HG03103 (cell line): ENCODE data around the gene DPCD.
"Not testable (repeated sequence)": the region's sequence is repeated elsewhere in the genome, so short reads cannot be mapped to it uniquely, and the experiment has no call there.

Experiments
- ATAC-seq: cut with Tn5 transposase; IDR thresholded peaks from one replicate; pipeline ENCODE4 v1.9.1; 2021; ENCODE audit warnings: low read depth; ENCODE audit not compliant: unreplicated experiment

DPCD gene

DNA sequence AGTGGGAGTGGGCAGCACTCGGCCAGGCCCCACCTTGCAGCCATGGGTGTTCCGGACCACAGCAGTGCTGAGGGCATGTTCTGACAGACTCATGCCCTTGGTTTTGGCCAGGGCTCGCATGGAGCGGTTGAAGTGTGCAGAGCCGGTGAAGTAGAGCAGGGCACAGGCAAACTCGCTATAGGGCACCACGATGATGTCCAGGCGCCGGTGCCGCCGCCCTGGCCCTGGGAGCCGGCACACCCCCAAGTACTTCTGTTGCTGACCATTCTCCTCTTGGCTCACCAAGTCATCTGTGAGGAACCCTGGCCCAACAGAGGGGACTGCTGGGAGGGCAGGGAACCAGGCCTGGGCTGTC, 8.6 kb upstream of the DPCD start:
- ATAC-seq, result no peak

DNA sequence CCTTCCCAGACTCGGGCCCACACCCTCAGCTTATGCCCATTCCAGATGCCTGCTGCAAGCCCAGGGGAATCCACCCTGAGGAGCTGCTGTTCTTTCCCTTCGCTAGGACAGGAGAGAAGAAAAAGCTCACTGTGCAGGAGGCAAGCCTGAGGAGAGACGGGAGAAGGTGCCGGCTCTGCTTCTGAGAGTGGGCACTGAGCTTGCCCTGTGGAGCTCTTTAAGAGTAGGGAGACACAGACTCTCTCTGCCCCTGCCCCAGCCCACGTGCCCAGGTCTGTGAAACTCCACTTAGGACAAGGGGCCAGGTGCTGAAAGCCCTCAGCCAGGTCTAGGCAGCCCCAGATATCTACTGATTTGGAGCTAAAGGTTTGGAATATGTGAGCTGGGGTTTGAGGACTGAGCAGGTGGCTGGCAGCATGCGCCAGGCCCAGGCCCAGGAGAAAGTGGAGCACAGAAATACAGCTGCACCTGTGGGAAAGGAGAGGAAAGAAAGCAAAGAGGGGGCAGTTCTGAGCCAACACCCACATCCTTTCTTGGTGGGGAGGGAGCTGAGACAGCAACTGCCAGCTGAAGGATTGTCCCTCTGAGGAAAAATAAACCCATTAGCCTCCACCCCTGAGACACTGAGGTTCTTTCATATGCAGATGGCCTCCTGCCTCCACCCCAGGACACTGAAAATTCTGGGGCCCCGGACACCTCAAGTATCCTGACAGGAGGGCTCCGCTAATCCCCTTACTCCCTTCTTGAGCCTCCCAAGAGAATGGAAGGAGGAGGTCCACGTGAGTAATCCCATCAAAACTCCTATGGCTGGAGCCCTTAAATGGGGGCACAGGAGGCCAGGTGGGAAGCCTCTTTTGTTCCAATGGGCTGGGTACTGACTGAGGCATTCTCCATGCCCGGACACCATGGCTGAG, 7.4 kb upstream of the DPCD start:
- no peak for ATAC-seq

DNA sequence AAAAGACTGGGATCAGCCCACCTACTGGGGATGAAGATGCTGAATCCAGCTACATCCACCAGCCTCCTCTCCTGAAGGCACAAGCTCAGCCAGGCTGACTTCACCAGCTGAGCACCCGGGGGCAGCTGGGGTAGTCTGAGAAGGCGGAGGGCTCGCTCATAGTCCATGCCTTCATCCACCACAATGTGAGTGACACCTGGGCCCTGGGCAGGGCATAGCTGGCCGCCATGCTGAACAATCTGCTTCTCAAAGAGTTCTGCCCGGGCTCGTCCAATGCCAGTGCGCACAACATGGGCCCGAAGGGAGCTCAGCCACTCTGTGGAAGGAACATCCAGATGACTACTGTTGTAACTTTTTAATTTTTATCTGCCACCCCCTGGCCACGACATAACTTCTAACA, 2.3 kb upstream of the DPCD start:
- ATAC-seq, result no peak

DNA sequence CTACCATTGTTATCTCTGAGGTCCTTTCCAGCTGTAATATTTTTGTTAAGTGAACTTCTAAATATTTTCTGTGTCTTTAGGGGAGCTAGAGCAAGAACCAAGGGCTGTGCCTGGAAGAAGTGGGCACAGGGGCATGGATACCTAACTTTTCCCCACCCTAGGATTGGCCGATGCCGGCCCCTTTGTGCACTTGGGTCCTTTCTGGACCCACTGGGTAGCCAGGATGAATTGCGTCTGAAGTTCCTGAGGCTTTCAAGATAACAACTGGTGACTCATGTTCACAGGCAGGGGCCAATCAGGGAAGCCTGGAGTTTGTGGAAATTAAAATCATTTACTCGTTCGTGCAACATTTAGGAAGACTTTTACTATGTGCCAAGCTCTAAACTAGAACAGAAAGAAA, 758 bp downstream of the DPCD start:
- no peak for ATAC-seq

DNA sequence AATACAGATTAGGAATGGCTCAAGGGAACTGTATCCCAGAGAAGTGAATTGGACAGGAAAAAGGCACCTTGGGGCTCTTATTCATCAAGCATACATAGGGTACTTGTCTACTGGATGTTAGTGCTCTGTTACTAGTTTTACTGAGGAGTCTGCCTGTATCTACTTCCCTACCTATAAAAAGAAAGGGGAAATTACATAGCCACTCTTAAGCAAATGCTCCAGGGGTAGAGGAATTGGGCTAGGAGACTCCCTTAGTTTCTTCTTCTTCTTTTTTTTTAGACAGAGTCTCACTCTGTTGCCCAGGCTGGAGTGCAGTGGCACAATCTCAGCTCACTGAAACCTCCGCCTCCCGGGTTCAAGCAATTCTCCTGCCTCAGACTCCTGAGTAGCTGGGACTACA, 5.2 kb downstream of the DPCD start:
- not testable (repeated sequence) for ATAC-seq

DNA sequence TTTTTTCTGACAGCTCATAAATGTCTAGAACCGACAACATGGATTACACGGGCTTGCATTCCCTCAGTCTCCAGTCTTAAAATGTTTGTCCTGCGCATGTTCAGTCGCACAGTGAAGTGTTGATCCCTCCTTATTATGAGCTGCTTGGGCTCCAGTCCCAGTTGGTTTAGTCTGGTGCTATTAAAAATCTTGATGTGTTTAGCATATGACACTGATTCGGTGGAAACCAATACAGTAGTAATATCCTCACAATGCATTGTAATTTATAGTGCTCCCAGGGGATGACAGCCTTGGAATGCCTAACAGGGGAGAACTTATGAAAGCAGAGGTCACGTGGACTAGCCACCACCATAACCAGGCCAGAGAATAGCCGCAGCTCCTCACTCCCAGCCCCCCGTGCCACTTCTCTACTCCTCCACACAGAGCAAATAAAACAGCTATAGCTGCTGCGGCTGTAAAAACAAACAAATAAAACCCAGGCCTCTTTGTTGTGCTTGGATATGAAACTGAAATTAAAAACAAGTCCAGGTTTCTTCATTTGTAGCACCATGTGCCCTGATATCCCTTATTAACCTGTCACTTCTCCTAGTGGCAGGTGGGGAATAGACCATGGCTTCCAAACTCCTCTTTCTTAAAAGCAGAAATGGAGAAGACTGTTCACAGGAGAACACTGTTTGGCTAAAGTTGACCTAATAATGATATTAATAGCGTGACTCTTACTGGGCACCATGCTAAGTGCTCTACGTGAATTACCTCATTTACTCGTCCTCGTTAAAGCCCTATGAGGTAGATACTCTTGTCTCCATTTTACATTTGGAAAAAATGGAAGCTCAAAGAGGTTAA, 7.7 kb downstream of the DPCD start:
- no peak for ATAC-seq

DNA sequence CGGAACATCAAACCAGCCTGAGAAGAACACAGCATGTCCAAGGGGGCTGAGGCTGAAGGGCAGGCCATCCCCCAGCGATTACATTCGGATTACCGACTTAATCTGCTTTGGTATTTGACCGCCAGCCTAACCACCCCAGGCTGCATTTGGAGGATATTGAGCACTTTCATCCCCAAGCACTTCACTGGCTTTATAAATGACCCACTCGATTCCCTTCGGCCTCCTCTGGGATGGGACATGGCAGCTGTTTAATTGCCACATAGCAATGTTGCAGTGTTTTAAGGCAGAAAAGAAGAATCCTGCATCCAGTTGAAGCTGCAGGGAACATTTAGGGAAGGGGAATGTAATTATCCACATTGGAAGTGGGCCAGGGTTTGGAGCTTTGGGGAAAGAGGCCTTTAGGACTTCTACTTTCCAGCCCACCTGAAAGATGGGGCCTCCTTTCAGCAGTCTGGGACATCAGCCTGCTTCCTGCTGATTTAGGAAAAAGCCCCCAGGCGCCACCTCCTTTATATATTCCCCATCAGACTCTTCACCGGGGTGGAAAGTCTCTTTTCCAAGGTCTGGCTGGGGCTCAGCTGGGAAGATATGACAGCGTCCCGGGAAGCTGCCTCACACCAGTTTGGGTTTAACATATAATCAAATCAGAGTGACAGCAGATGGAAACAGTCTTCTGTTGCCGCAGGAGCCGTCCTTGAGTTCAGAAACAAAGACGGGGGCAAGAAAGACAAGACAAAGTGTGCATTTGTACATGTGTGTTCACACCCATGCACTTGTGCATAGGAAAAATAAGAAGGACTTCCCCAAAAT, 9.2 kb downstream of the DPCD start:
- no peak for ATAC-seq

DNA sequence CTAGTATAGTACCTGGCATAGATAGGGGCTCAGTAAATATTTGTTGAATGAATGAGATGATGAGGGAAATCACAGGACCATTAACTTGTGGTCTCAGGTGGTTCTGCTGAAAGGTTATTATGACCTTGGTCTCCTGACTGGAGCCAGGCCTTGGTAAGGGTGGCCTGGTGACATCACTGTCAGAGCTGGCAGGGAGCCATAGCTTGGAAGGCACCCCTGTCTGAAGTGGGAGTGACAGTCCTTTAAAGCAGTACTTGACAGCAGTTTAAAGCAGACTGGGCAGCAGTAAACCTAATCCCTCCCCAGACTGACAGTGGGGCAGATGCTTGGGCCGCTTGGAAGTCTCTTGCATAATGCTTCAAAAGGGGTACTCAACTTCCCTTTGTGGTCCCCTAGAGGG, 13.4 kb downstream of the DPCD start:
- no peak for ATAC-seq

DNA sequence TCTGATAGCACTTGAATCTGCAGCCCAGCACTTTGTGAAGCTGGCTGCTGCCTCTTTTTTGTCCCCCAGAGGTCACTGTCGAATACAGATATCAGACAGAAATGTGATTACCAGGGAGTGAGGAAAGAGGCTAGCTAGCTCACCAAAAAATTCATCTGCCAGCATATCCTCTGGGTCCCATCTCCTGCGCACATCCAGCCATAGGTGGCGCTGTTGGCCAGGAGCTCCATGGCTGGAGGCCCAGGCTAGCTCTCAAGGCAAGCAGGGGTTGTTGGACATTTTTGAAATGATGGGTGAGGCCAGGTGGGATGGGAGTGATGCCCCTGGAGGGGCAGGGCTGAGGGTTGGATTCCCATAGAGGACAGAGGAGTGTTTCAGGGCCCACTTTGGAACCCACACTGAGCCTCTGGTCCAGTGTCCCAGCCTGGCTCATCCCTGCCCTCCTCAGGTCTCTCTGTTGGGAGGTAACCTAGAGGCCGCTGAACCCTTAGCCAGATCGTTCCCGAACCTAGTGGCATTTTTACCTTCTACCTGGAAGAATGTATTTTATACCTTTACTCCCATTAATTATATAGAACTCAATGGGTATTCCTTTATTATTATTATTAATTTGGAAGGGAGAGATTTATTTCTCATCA, 14.8 kb downstream of the DPCD start:
- no peak for ATAC-seq

DNA sequence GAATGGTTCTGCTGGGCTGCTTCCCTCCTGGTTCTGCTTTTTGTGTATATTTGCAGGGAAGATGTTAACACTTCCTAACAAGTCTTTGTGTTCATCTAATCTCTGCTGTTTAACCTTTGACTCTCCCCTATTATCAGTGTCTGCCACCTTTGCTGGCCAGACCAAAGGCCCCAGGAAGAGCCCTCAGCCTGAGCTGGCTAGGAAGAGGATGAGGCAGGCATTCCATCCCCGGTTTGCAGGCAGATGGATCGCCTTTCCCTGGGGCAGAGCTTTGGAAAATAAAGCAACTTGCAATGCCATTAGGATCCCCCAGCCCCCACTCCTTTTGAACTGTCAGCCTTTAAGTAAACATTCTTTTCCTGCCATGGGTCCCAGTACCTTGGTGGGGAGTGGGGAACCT, 19.0 kb downstream of the DPCD start:
- ATAC-seq, result no peak

DNA sequence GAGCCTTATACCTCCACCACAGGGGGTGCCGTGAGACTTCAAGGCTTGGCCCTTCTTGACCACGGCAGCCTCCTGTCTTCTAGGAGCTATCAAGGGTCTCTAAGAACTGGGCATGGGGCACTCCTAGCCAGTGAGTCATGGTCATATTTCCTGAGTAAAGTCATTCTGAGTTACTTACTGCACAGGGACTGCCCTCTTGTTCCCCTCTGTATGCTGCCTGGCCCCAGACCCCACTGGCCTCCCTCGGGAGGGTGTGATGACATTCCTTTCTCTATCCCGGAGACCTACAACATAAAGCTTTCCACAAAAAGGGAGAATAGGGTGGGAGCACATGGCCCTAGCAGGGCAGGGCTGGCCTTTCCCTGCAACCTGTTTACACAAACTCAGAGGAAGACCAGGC, 21.4 kb downstream of the DPCD start:
- no peak for ATAC-seq

DNA sequence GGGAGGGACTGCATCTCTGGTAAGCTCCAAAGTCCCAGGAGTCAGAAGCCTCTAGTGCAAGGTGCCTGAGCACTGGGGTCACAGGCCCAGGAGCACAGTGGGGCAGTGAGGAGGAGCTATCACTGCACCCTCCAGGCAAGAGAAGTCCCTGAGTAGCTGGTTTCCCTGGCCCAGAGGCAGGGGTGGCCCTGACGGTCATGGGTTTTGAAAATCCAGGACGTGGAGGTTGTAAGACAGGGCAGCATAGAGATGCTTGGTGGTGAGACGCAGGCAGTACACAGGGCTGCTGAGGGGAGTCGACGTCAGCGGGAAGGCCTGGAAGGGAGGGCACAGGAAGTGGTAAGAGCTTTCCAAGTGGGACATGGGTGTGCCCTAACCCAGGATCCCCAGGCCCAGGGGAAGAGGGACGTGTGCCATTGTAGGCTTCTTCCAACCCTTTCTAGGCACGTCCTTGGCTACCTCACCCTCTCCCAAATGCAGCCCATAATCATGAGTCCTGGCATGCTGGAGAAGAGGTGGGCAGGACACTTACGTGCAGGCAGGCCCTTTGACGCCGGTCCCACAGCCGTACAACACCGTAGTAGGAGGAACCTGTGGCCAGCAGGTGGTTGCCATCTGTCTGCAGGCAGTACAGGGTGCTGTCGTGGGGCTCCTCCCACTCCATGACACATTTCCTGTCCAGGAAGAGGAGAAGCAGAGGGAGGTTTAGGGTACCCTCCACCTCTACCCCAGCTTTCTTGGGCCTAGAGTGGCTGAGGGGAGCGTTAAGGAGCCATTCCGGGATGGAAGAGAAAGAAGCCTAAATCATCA, 23.2 kb downstream of the DPCD start:
- ATAC-seq, result no peak

DNA sequence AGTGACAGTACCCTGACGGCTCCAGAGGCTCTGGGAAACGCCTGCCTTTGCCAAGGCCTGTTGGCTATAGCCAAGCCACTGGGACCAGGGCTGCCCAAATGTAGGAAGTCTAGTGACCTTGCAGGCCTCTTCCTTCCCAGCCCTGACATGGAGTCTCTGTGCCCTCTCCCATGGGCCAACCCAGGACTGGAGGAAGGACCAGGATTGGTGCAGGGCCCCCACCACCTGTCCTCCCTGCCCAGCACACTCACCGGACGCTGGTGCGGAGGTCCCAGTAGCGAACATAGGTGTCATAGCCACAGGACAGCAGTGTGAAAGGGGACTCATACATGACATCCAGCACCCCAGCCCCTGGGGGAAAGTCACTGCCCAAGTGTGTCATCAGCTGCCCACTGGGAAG, 24.0 kb downstream of the DPCD start:
- no peak for ATAC-seq

DNA sequence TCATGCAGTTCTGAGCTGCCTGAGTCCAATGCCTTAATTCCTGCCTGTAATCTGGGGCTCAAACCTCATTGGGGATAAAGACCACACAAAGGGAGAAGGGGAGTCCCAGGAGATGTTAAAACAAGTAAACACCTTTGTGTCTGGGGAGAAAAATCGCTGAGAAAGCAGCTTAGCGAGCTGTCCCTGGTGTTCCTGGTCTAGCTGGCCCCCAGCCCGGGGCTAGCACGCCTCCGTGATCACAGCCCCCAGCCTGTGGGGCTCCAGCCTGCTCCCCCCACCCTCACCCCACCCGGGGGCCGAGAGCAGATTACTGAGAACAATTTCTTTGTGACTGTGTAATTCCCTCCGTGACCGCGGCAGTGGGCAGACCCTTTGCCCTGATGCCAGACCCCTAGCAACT, 24.8 kb downstream of the DPCD start:
- ATAC-seq, result no peak

DNA sequence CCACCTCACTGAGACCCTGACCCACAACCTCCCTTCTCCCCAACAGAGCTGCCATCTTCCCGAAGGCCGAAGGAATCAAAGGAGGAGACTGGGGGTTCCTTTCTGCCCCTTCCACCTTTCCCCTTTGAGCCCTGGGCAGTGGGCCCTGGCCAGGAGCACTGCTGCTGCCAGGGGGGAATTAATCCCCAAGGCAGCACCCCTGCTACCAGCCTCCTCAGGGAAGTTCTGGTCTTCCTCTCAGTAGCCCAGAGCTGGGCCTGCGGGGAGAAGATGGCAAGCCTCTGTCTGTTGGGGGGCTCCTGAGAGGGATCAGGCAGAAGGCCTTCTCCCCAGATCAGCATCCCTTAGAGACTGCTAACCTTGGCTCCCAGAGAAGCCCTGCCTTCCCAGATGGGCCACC, 25.5 kb downstream of the DPCD start:
- ATAC-seq, result no peak

DNA sequence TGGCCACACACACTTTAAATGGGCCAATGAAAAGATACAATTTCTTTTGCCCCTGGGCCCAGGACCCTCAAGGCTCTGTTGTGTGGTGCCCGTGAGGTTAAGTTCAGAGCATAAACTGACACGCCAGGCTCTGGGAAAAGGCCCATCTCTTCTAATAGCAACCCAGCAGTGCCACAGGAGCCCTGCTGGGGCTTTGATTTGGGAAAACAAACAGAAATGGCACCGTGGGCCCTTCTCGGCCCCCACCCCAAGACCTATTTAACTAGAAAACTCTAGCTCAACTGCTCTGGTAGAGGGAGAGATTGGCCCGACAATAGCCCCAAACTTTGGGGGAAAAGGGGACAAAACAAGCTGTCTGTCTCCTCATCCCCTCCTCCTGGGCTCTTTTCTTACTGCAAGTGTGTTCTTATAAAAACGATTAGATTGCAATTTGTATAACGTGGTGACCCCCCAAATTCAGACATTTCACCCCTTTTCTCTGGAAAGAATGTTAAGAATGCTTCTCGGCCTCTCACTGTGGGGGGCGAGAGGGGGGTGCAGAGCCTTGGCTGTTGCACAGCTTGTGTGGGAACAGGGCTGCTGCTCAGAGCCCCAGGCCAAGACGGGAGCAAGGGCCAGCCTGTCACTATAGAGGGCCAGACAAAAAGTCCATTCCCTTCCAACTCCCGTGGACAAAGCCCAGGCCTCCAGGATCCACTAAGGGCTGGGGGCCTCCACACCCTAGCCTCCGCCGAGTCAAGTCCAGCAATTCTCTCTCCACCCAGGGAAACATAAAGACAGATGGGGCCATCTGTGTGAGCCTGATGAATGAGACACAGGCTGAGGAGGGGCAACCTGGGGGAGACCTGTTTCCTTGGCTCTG, 26.8 kb downstream of the DPCD start:
- no peak for ATAC-seq

DNA sequence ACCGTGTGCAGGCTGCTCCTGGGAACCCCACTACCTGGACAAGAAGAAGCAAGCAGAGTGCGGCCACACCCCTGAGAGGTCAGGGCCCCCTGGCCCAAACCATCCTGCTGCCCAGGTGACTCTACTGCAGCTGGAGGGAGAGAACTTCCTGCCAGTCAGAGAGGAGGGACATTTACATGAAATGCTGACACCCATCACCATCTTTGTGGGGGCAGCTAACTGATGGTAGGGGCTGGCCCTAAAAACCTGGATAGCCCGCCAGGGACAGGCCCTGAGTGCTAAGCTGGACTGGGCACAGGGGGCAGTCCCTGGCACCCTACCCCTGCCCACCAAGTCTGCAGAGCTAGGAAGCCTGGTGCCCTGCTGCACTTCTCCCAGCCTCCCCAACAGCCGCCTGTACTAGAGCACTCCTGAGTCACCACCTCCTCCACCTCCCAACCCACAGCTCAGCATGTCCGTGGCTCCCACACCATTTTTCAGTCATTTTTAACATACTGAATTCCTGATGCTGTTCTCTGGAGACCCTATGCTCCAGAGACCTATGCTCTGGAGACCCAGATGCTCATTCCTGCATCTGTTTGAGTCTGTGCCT, 27.5 kb downstream of the DPCD start:
- no peak for ATAC-seq

DNA sequence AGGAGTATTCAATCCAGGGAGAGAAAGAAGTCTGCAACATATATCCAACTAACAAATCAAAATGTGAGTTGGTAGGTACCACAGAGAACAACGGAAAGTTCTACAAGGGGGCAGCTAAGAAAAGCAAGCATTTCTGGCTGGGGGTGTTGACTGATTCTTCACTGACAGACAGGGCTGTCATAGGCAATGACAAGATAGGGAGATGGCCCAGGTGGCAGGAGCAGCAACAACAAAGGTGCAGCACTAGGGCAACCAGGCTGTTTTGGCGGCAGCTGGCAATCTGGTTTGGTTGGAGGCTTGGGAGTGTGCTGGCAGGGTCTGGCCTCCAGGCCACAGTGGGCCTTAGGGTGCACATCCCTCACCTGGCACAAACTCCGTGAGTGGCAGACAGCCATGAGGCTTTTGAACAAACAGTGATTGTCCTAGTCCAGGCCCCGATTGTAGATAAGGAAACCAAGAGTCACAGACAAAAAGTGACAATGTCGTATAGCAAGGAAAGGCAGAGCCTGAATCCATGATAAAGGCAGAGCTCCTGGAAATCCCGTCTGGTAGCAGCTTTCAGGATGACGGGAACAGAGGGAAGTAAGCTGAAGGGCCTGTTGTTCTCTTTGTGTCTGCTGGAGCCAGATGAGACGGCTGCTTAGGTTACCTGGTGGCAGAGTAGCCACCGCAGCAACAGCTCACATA, 28.4 kb downstream of the DPCD start:
- no peak for ATAC-seq
